ENCODE results near the gene NUAK1.

Gene NUAK1

DNA sequence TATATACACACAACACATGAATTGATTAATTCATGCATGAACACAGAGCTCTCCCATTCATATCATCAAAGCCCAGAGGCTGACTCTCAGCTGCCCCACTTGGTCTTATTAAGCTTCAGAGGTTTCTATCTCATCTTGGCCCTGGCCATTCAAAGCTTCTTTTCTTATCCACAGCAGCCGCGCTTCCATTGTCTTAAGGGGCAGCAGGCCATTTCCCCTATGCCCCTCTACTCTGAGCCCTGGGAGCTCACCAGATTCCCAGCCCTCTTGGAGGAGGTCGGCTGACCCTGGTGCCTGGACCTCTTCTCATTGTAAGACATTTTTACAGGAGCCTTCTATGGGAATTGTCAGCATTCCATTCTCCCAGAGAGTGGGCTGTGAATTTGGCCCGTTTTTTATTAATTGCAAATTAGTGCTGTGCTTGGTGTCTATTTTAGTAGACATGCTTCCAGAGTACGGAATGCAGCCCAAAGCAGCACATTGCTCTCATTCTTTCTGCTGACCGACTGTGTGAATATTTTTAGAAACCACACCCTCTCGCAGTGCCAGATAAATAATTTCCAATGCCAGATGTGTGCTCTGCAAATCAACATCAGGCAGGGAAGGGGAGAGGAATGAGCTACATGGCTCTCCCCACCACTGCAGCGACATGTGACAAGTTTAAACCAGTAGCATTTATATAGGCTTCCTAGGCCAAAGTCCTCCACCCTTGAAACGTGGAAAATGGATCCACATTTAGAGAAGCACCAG lies 58.5 kb downstream of the NUAK1 start:
- Histone ChIP-seq H3K27ac (ENCODE audit: low read length) (no peak overlapping the region), H3K4me1 (ENCODE audit: control insufficient read depth in 1 of 2, insufficient read depth in 2 of 2, low read length in 2 of 2) (peaks cover 0 to 20% of the 10 kb centered on the region in 2 donors), H3K4me3 (ENCODE audit: low read depth in 1 of 2, low read length in 2 of 2) (no peak overlapping the region), H3K9me3 (ENCODE audit: control insufficient read depth in 1 of 2, low read length in 2 of 2) (no peaks in the 10 kb centered on the region), H3K36me3 (ENCODE audit: control insufficient read depth in 1 of 2, insufficient read depth in 2 of 2, low read length in 2 of 2) (peaks cover 0 to 8% of the 10 kb centered on the region in 2 donors), H3K27me3 (ENCODE audit: low read depth, low read length) (no peaks in the 10 kb centered on the region)

DNA sequence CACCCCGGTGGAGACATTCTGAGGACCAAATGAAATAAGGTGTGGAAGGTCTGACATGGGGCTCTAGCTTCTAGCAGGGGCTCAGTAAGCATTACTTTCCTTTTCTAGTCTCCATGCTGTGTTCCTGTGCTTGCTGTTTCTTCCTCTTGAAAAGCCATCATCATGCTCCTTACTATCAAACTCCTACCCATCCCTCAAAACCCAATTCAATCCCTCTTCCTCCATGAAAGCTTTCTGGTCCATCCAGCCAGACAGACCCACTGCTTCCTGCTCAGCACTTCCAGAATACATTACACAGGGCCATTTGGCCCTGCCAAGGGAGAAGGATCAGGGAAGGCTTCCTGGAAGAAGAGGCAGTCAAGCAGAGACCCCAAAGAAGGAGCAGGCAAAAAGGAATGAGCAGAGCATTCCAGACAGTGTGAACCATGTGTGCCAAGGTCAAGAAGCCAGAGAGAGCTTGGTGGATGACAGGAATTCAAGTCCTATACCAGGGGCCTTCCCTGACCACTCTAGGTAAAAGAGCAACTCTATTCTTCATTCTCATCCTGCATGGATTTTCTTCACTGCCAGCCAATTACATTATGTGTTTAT lies 59.5 kb downstream of the NUAK1 start:
- Histone ChIP-seq H3K36me3 (ENCODE audit: control insufficient read depth in 1 of 2, insufficient read depth in 2 of 2, low read length in 2 of 2) (peaks cover 0 to 8% of the 10 kb centered on the region in 2 donors), H3K27me3 (ENCODE audit: low read depth, low read length) (no peaks in the 10 kb centered on the region), H3K4me3 (ENCODE audit: low read depth in 1 of 2, low read length in 2 of 2) (no peak overlapping the region), H3K9me3 (ENCODE audit: control insufficient read depth in 1 of 2, low read length in 2 of 2) (no peaks in the 10 kb centered on the region), H3K27ac (ENCODE audit: low read length) (no peak overlapping the region), H3K4me1 (ENCODE audit: control insufficient read depth in 1 of 2, insufficient read depth in 2 of 2, low read length in 2 of 2) (peaks cover 0 to 26% of the 10 kb centered on the region in 2 donors)

- H3K27ac ChIP-seq (ENCODE audit: low read length) = no peak overlapping the region
- H3K9me3 ChIP-seq (ENCODE audit: control insufficient read depth in 1 of 2, low read length in 2 of 2) = no peaks in the 10 kb centered on the region
These were observed 60.3 kb downstream of the NUAK1 start for GRCh38 chr12:106078358-106079010.

GRCh38 chr12:106074706-106075392 lies 63.9 kb downstream of the NUAK1 start:
- H3K27me3 ChIP-seq (ENCODE audit: low read depth, low read length) = no peaks in the 10 kb centered on the region
- no peak overlapping the region for H3K27ac ChIP-seq (ENCODE audit: low read length)
- no peaks in the 10 kb centered on the region for H3K9me3 ChIP-seq (ENCODE audit: control insufficient read depth in 1 of 2, low read length in 2 of 2)
- no peak overlapping the region for H3K4me3 ChIP-seq (ENCODE audit: low read depth in 1 of 2, low read length in 2 of 2)
- H3K36me3 ChIP-seq (ENCODE audit: control insufficient read depth in 1 of 2, insufficient read depth in 2 of 2, low read length in 2 of 2) = no peaks in the 10 kb centered on the region
- H3K4me1 ChIP-seq (ENCODE audit: control insufficient read depth in 1 of 2, insufficient read depth in 2 of 2, low read length in 2 of 2) = peaks cover 0 to 13% of the 10 kb centered on the region in 2 donors

More at GRCh38 chr12:106078358-106079010, 60.3 kb downstream of the NUAK1 start:
- Histone ChIP-seq H3K36me3 (ENCODE audit: control insufficient read depth in 1 of 2, insufficient read depth in 2 of 2, low read length in 2 of 2) (peaks cover 0 to 8% of the 10 kb centered on the region in 2 donors), H3K27me3 (ENCODE audit: low read depth, low read length) (no peaks in the 10 kb centered on the region), H3K4me1 (ENCODE audit: control insufficient read depth in 1 of 2, insufficient read depth in 2 of 2, low read length in 2 of 2) (peaks cover 0 to 26% of the 10 kb centered on the region in 2 donors), H3K4me3 (ENCODE audit: low read depth in 1 of 2, low read length in 2 of 2) (no peak overlapping the region)

- Histone ChIP-seq H3K36me3 (ENCODE audit: control insufficient read depth in 1 of 2, insufficient read depth in 2 of 2, low read length in 2 of 2) (no peaks in the 10 kb centered on the region), H3K4me3 (ENCODE audit: low read depth in 1 of 2, low read length in 2 of 2) (no peak overlapping the region), H3K4me1 (ENCODE audit: control insufficient read depth in 1 of 2, insufficient read depth in 2 of 2, low read length in 2 of 2) (peaks cover 0 to 10% of the 10 kb centered on the region in 2 donors), H3K27ac (ENCODE audit: low read length) (no peak overlapping the region), H3K27me3 (ENCODE audit: low read depth, low read length) (no peaks in the 10 kb centered on the region), H3K9me3 (ENCODE audit: control insufficient read depth in 1 of 2, low read length in 2 of 2) (no peaks in the 10 kb centered on the region)
These were observed 64.4 kb downstream of the NUAK1 start for GRCh38 chr12:106074361-106074705.

- Histone ChIP-seq H3K27ac (ENCODE audit: low read length) (no peak overlapping the region), H3K4me3 (ENCODE audit: low read depth in 1 of 2, low read length in 2 of 2) (no peak overlapping the region), H3K27me3 (ENCODE audit: low read depth, low read length) (no peaks in the 10 kb centered on the region), H3K36me3 (ENCODE audit: control insufficient read depth in 1 of 2, insufficient read depth in 2 of 2, low read length in 2 of 2) (no peaks in the 10 kb centered on the region), H3K9me3 (ENCODE audit: control insufficient read depth in 1 of 2, low read length in 2 of 2) (no peaks in the 10 kb centered on the region), H3K4me1 (ENCODE audit: control insufficient read depth in 1 of 2, insufficient read depth in 2 of 2, low read length in 2 of 2) (peaks cover 0 to 10% of the 10 kb centered on the region in 2 donors)
These were observed 65.6 kb downstream of the NUAK1 start for GRCh38 chr12:106073179-106073578.

DNA sequence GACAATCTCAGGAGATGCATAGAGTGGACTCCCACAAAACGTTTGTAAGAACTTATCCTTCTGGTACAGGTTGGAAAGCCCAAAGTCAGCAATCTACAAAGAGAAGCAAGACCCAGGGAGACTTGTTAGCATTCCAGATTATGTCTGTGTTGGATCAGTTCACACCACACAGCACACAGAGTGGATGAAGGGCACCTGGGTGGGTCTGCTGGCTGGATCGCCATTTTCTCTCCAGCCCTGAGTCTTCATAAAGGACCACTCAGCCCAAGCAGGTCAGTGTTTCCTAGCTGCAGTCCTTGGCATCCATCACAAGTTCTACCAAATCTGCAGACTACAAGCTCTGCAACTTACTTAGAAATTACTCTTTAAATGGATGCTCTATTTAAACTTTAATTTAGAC lies 66.0 kb downstream of the NUAK1 start:
- peaks cover 0 to 1% of the 10 kb centered on the region in 2 donors for H3K36me3 ChIP-seq (ENCODE audit: control insufficient read depth in 1 of 2, insufficient read depth in 2 of 2, low read length in 2 of 2)
- H3K4me1 ChIP-seq (ENCODE audit: control insufficient read depth in 1 of 2, insufficient read depth in 2 of 2, low read length in 2 of 2) = peaks cover 0 to 10% of the 10 kb centered on the region in 2 donors
- H3K27ac ChIP-seq (ENCODE audit: low read length) = no peak overlapping the region
- no peak overlapping the region for H3K4me3 ChIP-seq (ENCODE audit: low read depth in 1 of 2, low read length in 2 of 2)
- no peaks in the 10 kb centered on the region for H3K27me3 ChIP-seq (ENCODE audit: low read depth, low read length)
- no peaks in the 10 kb centered on the region for H3K9me3 ChIP-seq (ENCODE audit: control insufficient read depth in 1 of 2, low read length in 2 of 2)

- no peaks in the 10 kb centered on the region for H3K27me3 ChIP-seq (ENCODE audit: low read depth, low read length)
These were observed 67.1 kb downstream of the NUAK1 start for GRCh38 chr12:106071686-106072085.

DNA sequence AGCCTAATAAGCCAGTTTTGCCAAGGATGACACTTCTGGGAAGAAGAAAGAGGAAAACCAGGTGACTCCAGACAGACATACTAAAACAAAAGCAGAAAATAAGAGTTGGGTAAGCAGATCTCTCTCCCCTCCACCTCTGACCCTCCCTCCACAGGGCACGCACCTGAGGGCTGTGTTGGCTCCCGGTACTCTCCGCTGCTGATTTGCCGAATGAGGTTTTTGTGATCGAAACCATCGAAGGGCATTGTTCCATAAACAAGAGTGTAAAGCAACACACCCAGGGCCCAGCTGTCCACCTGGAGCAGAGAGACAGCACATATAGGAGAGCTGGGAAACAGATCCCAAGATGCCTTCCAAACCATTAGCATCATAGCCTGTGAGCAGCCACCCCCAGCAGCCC lies 68.1 kb downstream of the NUAK1 start:
- no peak overlapping the region for H3K27ac ChIP-seq (ENCODE audit: low read length)

More at GRCh38 chr12:106071686-106072085, 67.1 kb downstream of the NUAK1 start:
- Histone ChIP-seq H3K4me1 (ENCODE audit: control insufficient read depth in 1 of 2, insufficient read depth in 2 of 2, low read length in 2 of 2) (peaks cover 0 to 10% of the 10 kb centered on the region in 2 donors), H3K9me3 (ENCODE audit: control insufficient read depth in 1 of 2, low read length in 2 of 2) (no peaks in the 10 kb centered on the region), H3K27ac (ENCODE audit: low read length) (no peak overlapping the region), H3K36me3 (ENCODE audit: control insufficient read depth in 1 of 2, insufficient read depth in 2 of 2, low read length in 2 of 2) (peaks cover 0 to 8% of the 10 kb centered on the region in 2 donors), H3K4me3 (ENCODE audit: low read depth in 1 of 2, low read length in 2 of 2) (no peak overlapping the region)

GRCh38 chr12:106070147-106070546 lies 68.6 kb downstream of the NUAK1 start:
- Histone ChIP-seq H3K27ac (ENCODE audit: low read length) (no peak overlapping the region), H3K9me3 (ENCODE audit: control insufficient read depth in 1 of 2, low read length in 2 of 2) (no peaks in the 10 kb centered on the region), H3K4me3 (ENCODE audit: low read depth in 1 of 2, low read length in 2 of 2) (no peak overlapping the region), H3K27me3 (ENCODE audit: low read depth, low read length) (no peaks in the 10 kb centered on the region), H3K4me1 (ENCODE audit: control insufficient read depth in 1 of 2, insufficient read depth in 2 of 2, low read length in 2 of 2) (peaks cover 0 to 6% of the 10 kb centered on the region in 2 donors), H3K36me3 (ENCODE audit: control insufficient read depth in 1 of 2, insufficient read depth in 2 of 2, low read length in 2 of 2) (peaks cover 0 to 8% of the 10 kb centered on the region in 2 donors)

More for the DNA sequence above, 68.1 kb downstream of the NUAK1 start:
- Histone ChIP-seq H3K4me1 (ENCODE audit: control insufficient read depth in 1 of 2, insufficient read depth in 2 of 2, low read length in 2 of 2) (peaks cover 0 to 9% of the 10 kb centered on the region in 2 donors), H3K4me3 (ENCODE audit: low read depth in 1 of 2, low read length in 2 of 2) (no peak overlapping the region), H3K36me3 (ENCODE audit: control insufficient read depth in 1 of 2, insufficient read depth in 2 of 2, low read length in 2 of 2) (peaks cover 0 to 8% of the 10 kb centered on the region in 2 donors), H3K9me3 (ENCODE audit: control insufficient read depth in 1 of 2, low read length in 2 of 2) (no peaks in the 10 kb centered on the region), H3K27me3 (ENCODE audit: low read depth, low read length) (no peaks in the 10 kb centered on the region)

DNA sequence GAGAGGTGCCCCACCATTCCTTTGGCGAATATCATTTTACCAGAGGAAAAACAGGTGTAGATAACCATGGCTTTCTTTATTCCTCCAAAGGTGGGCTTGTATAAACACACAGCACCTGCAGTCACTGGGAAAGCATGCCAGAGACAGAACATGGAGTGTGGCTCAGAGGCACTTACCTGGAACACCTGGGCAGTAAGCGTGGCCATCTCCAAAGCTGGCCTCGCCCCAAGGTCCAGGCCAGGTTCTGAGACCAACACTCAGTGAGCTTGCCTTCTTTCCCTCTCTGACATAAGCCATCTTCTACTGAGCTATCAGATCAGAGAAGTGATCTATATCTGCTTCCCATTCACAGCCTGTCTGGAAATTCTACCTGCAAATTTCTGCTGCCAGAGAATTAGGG lies 70.5 kb downstream of the NUAK1 start:
- Histone ChIP-seq H3K9me3 (ENCODE audit: control insufficient read depth in 1 of 2, low read length in 2 of 2) (no peaks in the 10 kb centered on the region), H3K27me3 (ENCODE audit: low read depth, low read length) (no peaks in the 10 kb centered on the region), H3K4me3 (ENCODE audit: low read depth in 1 of 2, low read length in 2 of 2) (no peak overlapping the region), H3K4me1 (ENCODE audit: control insufficient read depth in 1 of 2, insufficient read depth in 2 of 2, low read length in 2 of 2) (no peaks in the 10 kb centered on the region), H3K27ac (ENCODE audit: low read length) (no peak overlapping the region), H3K36me3 (ENCODE audit: control insufficient read depth in 1 of 2, insufficient read depth in 2 of 2, low read length in 2 of 2) (peaks cover 0 to 8% of the 10 kb centered on the region in 2 donors)

All from muscle layer of duodenum (tissue), 2 donors.